Pulmonary artery endothelial cell (primary cell): ENCODE data around the gene TGM5. TPM values are rescaled to one million over a fixed set of nuclear protein-coding genes. Genes with fewer than 3 reads are reported as not detected.

Experiments
- DNase-seq: peaks from one replicate; pipeline ENCODE4 v3.0.0-alpha.2; 2011; ENCODE audit warnings: low read depth, low spot score
- total RNA-seq: library from RNA; depleted of rRNA; stranded (reverse); fragments of >200 nt; gene quantifications from 2 replicates; pipeline ENCODE4 v1.2.3, GENCODE V29; 2014

The TGM5 gene
- total RNA-seq, 1 donor from 2014 or later = not detected

- no peak for DNase-seq
These were observed 69.8 kb downstream of the TGM5 start for GRCh38 chr15:43196760-43197548.

GRCh38 chr15:43194795-43195194, 71.9 kb downstream of the TGM5 start:
- no peak for DNase-seq

GRCh38 chr15:43193710-43194109, 73.0 kb downstream of the TGM5 start:
- no peak for DNase-seq

- peak; percentile 51 for DNase-seq
These were observed 76.5 kb downstream of the TGM5 start for GRCh38 chr15:43190178-43190577.

GRCh38 chr15:43189296-43189695, 77.4 kb downstream of the TGM5 start:
- DNase-seq = no peak

- DNase-seq = peak; percentile 39
These were observed 79.1 kb downstream of the TGM5 start for GRCh38 chr15:43187544-43188155.

GRCh38 chr15:43186003-43186353, 80.8 kb downstream of the TGM5 start:
- no peak for DNase-seq

GRCh38 chr15:43185157-43186002, 81.3 kb downstream of the TGM5 start, which contains the start of gene CCNDBP1:
TSS of gene CCNDBP1 (plus strand) at chr15:43185403. CDS start at chr15:43185499, 96 bp downstream.
- DNase-seq = no peak

- DNase-seq = no peak
These were observed 82.2 kb downstream of the TGM5 start for GRCh38 chr15:43184407-43185124.

- no peak for DNase-seq
These were observed 83.5 kb downstream of the TGM5 start for GRCh38 chr15:43183270-43183669.

Other genes with a start within 250 kb of the TGM5 start
- gene UBR1, start 160.9 kb downstream of the TGM5 start, total RNA-seq = 25.7 and 39.5 TPM in 2 replicates
- 15.4 and 18.6 TPM in 2 replicates for gene TMEM62, start 133.3 kb downstream of the TGM5 start, total RNA-seq
- gene CCNDBP1, start 81.5 kb downstream of the TGM5 start, total RNA-seq = 72.9 and 74.8 TPM in 2 replicates
- not detected in 2 replicates for gene EPB42, start 45.9 kb downstream of the TGM5 start, total RNA-seq
- gene TGM7, start 35.3 kb upstream of the TGM5 start, total RNA-seq = not detected in 2 replicates
- gene LCMT2, start 63.6 kb upstream of the TGM5 start, total RNA-seq = 5.5 and 9.2 TPM in 2 replicates
- 14.6 and 23.7 TPM in 2 replicates for gene ZSCAN29, start 104.1 kb upstream of the TGM5 start, total RNA-seq
- gene TUBGCP4, start 104.2 kb upstream of the TGM5 start, total RNA-seq = 12.7 and 21.3 TPM in 2 replicates
- 54.2 and 74.5 TPM in 2 replicates for gene TP53BP1, start 226.2 kb upstream of the TGM5 start, total RNA-seq